HG03045 (cell line): ENCODE results near the gene IL10RB.
"Not testable (repeated sequence)": the region's sequence is repeated elsewhere in the genome, so short reads cannot be mapped to it uniquely, and the experiment has no call there.

Experiments
- ATAC-seq: cut with Tn5 transposase; IDR thresholded peaks from one replicate; pipeline ENCODE4 v1.9.1; 2021; ENCODE audit warnings: mild to moderate bottlenecking, moderate library complexity; ENCODE audit not compliant: unreplicated experiment

The IL10RB gene

DNA sequence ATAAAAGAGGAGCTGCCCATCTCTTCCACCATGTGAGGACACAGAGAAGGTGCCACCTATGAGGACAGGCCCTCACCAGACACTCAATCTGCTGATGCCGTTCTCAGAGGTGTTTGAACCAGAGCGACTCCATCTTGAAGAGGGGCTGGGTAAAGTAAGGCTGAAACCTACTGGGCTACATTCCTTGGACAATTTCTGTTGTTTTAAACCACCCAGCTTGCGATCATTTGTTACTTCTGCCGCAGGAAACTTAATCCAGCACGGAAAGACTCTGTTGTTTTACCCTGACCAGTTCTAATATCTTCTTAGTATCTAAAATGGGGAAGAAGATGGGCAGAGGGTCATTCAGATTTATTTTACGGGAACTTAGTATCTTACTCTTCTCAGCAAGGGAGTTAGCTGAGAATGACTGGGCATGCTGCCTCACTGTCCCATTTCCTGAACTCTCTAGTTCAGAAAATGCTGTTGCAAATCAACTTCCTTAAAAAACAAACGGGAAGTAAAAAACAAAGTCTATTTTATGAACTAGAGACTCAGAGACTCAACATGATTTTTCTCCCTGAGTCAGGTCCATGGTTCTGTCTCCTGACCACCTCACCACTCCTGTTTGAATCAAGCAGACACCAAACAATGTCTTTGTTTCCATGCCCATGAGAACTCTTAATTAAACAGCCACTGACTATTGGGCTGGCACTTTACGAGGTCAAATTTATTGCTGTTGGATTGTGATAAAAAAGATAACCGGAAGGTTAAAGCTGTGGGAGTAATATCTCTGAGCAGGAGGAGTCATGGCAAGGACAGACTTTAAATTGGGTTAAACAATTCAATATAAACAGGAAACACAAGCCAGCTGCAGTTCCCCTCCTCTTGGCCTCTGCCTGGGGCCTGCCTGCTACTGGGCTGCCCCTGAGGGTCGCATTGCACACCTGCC lies 34.8 kb downstream of the IL10RB start:
- ATAC-seq = no peak

DNA sequence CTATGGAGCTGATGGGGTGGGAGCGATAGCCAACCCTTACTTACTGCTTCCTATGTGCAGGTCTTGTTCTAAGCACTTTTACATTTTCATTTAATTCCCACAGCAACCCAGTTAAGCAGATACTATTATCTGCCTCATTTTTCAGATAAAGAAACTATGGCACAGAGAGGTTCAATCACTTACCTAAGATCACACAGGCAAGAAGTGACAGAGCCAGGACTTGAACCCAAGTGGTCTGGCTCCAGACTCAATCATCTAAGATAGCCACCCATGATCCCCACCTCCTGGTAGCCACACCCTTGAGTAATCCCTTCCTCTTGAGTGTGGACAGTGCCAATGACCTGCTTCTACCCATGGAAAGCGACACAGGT lies 35.5 kb downstream of the IL10RB start:
- no peak for ATAC-seq

DNA sequence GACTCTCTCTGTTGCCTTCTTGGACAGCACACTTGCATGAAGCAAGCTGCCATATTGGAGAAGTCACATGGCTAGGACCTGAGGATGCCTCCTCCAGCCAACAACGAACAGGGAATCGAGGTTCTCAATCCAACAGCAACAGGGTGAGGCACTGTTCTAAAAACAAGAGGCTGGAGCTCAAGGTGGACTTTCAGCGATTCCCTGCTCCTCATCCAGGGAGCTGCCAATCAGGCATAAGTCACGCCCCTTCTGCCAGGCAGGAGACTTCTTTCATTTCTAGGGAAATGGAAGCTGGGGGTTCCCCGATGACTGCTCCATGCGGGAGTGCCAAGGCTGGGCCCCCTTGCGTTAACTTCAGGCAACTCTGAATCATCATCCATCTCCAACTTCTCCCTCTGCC lies 35.9 kb downstream of the IL10RB start:
- no peak for ATAC-seq

DNA sequence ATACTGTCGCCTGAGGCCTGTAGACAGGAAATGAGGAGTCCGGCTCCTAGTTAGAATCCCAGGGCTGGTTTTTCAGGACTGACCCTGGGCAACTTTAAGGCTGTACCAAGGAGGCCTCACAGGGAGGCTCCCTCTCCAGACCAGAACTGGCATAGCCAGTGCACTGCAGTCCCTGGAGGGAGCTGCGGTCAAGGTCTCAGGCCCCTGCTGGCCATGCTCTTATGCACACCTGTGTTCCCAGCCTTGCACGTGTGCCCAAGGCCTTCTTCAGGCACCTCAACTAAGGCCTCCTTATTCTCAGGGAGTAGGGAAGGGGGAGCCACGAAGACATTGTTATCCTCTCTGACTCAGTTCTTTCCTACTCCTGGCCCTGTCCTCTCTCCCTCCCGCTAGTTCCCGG lies 36.6 kb downstream of the IL10RB start:
- ATAC-seq = no peak

DNA sequence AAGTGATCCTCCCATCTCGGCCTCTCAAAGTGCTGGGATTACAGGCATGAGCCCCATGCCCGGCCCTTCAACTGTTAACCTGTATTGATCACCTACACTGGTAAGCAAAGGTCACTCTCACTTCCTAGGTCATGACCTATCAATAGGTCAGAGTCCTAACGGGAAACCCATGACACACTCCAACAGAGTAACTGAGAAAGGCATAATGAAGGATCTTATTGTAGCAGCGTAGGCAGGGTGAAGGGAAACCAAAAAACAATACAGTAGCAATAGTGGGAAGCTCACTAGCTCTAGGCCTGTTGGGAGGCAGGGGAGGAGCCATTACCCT lies 39.1 kb downstream of the IL10RB start:
- ATAC-seq = no peak

DNA sequence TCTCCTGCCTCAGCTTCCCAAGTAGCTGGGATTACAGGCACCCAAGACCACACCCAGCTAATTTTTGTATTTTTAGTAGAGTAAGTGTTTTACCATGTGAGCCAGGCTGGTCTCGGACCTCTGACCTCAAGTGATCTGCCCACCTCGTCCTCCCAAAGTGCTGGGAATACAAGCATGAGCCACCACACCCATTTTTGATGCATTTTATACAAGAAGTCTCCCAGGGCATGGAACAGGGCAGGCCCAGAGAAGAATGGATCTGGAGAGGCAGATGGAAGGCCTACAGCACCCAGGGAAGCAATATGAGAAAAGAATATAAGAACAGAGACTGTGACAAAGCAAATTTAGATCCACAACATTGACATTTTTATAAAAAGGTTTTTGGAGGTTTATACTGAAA lies 39.8 kb downstream of the IL10RB start:
- ATAC-seq = no peak

DNA sequence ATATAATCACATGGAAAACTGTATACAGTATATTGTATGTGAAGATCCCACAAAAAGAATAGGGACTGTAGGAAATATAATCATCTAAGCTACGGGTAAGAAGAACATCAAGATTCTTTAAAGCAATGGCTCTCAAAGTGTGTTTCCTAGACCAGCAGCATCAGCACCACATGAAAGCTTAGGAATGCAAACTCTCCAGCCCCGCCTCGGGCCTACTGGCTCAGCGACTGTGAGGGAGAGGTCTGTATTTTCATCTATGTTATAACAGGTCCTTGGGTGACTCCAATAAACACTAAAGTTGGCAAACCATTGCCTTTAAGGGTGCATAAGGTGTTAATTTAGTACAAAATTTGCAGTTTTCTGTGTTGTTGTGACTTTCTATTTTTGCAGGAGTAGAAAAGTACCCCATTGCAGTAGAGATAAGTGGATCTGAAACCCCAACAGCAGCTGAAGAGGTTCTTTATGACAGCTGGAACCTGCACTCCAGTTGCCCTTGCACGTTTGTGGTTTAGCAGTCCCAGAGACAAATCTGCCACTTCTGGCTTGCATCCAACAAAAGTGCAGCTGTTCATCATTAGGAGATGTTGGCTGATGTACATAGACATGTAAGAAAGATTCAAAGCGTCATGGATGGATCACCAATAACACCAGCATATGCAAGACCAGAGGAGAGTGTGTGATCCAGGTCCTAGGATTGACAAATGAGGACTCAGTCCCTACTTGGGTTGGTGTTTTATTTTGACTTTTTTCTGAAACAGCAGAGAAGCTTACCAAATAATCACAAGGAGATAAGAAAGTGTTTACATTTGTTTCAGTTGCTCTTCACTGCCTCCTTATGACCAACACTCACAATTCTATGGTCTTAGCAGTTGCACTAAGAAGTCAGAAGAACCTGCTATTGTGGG lies 42.7 kb downstream of the IL10RB start:
- peak; percentile 76 for ATAC-seq

DNA sequence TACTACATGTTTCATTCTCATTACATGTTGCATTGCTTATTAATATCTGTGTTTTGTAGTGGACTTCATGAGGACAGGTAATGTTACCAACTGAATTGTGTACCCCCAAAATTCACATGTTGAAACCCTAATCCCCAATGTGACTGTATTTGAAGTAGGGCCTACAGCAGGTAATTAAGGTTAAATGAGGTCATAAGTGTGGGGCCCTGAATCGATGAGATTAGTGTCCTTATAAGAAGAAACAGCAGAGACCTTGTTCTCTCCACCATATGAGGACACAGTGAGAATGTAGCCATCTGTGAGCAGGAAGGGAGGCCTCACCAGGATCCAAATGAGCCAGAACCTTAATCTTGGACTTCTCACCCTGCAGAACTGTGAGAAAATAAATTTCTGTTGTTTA lies 43.6 kb downstream of the IL10RB start:
- ATAC-seq = no peak

DNA sequence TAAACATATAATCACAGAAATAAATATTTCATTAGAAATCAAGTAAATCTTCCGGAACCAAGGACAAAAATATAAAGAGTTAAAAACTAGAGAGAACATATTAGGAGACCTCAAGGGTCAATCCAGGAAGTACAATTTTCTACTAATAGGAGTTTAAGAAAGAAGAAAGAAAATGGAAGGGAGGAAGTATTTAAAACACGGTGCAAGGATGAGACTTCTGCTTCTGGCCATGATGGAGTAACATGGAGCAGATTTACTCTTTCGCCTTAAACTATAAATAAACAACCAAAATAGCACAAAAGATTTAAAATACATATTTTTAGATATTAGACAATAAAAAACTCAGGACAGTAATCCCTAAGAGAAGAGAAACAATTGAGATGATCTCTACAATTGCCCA lies 46.0 kb downstream of the IL10RB start:
- no peak for ATAC-seq

DNA sequence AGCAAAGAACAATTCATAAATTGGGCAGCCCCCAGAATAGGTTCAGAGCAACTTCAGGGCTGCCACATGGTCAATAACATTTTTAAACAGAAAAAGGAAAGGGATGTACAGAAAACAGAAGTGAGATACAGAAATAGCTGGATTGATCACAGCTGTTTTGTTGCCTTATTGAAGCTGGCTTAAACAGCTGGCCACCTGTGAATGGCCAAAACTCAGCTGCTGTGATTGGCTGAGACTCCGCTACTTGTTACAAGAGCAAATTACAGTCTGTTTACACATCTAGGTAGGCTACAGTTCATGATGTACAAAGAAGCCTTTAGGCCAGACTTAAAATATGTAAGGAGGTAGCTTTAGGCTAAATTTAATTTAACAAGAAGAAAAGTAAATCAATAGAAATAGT lies 47.0 kb downstream of the IL10RB start:
- ATAC-seq = no peak

DNA sequence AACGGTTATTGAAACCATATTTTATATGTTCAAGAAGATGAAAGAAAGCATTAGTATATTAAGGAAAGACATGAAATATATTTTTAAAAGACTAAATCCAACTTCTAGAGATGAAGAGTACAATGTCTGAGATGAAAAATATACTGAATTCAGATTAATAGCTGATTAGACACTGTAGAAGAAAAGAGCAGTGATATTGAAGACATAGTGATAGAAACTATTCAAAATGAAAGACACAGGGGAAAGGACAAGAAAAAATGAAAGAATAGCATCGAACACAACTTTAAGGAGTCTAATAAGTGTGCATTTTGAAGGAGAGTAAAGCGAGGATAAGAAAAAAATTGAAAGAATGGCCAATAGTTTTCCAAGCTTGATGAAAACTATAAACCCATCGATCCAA lies 47.4 kb downstream of the IL10RB start:
- ATAC-seq = no peak

DNA sequence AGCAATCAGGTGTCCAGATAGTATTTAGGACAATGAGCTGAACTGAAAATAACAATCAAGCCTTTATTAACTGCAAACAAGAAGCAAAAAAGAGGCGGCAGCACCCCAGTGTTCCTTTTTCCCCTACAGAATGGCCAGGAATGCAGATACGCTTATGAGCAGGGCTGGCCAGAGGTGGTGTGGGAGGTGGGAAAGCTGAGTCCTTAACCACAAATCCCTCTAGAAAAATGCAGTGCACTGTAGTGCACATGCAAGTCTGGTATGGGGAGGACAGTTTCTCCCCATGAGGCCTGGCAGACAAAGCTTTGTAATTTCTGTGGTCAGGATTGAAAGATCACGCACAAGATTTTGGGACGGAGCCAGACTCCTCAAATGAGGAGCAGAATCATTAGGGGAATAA lies 47.9 kb downstream of the IL10RB start:
- no peak for ATAC-seq

DNA sequence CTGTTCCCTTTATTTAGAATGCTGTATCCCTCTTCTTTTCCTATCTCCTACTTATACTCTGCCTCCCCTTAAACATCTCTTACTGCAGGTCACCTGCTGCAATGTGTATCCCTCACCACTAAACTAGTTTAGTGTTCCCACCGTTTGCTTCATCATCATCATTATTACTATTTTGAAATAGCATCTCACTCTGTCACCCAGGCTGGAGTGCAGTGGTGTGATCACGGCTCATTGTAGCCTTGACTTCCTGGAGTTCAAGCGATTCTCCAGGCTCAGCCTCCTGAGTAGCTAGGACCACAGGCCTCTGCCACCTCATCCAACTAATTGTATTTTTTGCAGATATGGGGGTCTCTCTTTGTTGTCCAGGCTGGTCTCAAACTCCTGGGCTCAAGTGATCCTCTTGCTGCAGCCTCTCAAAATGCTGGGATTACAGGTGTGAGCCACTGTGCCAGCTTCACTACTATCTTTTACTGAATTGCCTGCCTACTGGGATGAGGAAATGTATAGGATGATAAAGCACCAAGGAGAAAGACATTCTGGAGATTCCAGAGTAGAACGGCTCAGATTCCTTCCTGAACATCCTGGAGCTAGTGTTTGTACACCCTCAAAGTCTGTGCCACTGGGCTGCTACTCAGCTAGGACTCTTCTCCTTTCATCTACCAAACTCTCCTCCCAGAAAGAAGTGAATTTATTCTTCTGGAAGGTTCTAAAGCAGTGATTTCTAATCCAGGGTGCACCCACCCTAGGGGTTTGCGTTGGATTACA lies 50.0 kb downstream of the IL10RB start:
- no peak for ATAC-seq

DNA sequence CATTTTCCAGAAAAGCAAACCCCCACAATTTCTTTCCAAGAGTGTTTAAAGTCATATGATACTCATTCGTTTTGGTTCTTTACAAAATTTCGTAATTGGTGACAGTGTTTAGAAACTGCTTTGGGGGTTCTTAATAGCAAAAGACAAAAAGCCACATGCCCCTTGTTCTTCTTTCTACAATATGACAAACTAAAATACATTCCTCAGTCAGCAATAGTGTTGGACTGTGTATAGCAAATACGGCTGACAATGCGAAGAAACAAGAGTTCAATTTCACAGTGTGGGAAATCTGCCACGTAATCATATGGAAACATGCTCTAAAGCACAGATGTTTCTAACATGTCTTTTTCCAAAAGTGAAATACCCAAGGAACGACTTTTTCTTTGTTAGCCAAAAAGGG lies 51.0 kb downstream of the IL10RB start:
- no peak for ATAC-seq

DNA sequence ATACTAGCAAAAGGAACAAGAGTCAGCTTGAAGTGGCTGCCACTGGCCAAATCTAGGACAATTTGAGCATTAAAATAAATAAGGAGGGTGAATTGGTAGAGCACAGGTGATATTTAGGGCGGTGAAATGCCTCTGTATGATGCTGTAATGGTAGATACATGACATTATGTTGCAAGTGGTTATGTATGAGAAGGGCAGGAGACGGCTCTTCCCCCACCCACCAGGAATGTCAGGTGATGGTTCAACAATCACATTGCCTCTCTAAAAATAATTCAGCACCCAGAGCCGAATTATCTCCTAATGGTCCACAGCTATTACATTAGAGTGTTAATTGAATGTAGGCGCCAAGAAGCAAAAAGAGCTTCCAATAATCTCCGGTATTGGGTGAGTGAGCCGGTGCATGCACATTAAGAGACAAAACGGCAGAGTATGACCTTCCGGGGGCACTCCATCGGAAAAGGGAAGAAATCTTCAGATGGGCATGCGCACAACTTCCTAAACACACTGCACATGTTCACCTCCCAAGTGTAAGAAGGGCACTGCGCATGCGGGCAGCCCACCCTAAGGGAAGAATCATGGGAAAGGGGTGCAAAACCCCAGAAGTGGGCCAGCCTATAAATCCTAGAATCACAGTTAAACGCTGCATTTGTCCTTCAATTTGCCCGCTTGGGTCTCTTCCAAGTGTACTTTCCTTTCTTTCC lies 51.8 kb downstream of the IL10RB start:
- no peak for ATAC-seq

DNA sequence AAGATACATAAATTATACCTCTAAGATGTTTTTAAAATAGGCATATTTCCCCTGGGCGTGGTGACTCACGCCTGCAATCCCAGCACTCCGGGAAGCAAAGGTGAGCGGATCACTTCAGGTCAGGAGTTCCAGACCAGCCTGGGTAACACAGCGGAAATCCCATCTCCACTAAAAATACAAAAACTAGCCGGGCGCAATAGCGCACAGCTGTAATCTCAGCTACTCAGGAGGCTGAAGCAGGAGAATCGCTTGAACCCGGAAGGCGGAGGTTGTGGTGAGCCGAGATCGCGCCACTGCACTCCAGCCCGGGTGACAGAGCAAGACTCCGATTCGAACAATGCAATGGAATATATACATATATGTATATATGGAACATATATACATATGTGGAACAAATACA lies 54.8 kb downstream of the IL10RB start:
- ATAC-seq = not testable (repeated sequence)

DNA sequence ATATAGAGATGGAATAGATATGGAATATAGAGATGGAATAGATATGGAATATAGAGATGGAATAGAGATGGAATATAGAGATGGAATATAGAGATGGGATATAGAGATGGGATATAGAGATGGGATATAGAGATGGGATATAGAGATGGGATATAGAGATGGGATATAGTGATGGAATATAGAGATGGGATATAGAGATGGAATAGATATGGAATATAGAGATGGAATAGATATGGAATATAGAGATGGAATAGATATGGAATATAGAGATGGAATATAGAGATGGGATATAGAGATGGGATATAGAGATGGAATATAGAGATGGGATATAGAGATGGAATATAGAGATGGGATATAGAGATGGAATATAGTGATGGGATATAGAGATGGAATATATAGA lies 57.4 kb downstream of the IL10RB start:
- ATAC-seq = not testable (repeated sequence)

DNA sequence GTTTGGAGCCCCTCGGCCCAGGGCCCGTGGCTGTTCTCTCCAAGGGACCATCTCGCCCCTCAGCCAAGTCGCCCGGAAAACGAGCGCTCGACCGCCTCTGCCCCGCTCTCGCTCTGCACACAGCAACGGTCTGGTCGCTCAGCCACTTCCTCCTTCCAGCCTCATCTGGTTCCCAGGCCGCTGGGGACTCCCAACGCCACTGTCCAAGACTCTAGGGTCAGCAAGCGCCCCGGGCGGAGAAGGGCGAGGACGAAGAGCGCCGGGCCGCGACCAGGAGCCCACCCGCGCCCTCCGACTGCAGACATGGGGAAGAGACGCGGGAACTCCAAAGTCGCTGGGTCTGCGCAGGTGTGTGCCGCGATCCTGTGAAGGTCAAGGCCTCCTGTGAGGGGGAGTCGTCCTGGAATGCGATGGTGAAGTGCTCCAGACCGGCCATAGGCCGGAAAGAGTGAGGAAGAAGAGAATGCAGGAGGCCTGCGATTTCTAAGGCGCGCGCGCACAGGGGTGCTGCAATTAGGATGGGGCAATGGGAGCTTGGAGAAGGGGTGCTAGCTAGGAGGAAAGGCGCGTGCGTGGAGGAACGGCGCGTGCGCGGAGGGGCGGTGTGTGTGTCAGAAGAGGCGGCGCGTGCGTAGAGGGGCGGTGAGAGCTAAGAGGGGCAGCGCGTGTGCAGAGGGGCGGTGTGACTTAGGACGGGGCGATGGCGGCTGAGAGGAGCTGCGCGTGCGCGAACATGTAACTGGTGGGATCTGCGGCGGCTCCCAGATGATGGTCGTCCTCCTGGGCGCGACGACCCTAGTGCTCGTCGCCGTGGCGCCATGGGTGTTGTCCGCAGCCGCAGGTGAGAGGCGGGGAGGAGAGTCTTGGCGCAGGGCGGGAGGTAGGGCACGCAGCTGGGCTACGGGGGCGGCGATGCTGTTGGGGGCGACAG lies 58.4 kb downstream of the IL10RB start, which contains the start of gene IFNAR1:
Gene IFNAR1 (plus strand): TSS at position 680 of the 931 bp plus-strand sequence. CDS start 86 bp downstream, at position 766.
- ATAC-seq = peak; percentile 85
